Vein endothelial cell (primary cell): Measurements from ENCODE around the gene TLCD3B. TPM values are rescaled to one million over a fixed set of nuclear protein-coding genes. Genes with fewer than 3 reads are reported as not detected.

ENCODE experiments used
- total RNA-seq: library from RNA; depleted of rRNA; stranded (reverse); fragments of >200 nt; gene quantifications from 2 replicates; pipeline ENCODE4 v1.2.3, GENCODE V29; 2012

The TLCD3B gene
- total RNA-seq, result not detected in 2 replicates

GRCh38 chr16:30030841-30031413 lies at the start of gene TLCD3B:
TLCD3B (minus strand) TSS chr16:30031271; CDS start chr16:30030527, 744 bp downstream.

GRCh38 chr16:30075503-30076275 lies 44.6 kb upstream of the TLCD3B start, which contains the start of gene PPP4C:
PPP4C (plus strand) TSS chr16:30075994; CDS start chr16:30076378, 384 bp downstream.

GRCh38 chr16:30065102-30065942 lies 34.3 kb upstream of the TLCD3B start, which contains the start of gene ALDOA:
ALDOA (plus strand) TSS chr16:30065760; CDS start chr16:30066898, 1,138 bp downstream.

GRCh38 chr16:30022887-30023286 lies 8.2 kb downstream of the TLCD3B start, which contains the start of gene C16orf92:
C16orf92 (plus strand) TSS chr16:30023198; CDS start chr16:30023341, 143 bp downstream.

GRCh38 chr16:30010844-30011713 lies 20.0 kb downstream of the TLCD3B start, which contains the start of gene DOC2A:
DOC2A (minus strand) TSS chr16:30011027; CDS start chr16:30010222, 805 bp downstream.

GRCh38 chr16:29995911-29996765 lies 34.9 kb downstream of the TLCD3B start, which contains the start of gene INO80E:
INO80E (plus strand) TSS chr16:29996241; CDS start chr16:29996311, 70 bp downstream.

GRCh38 chr16:29995324-29995910 lies 35.7 kb downstream of the TLCD3B start, which contains the start of gene HIRIP3:
HIRIP3 (minus strand) TSS chr16:29995617; CDS start chr16:29995605, 12 bp downstream.

Other genes starting within 250 kb of the TLCD3B start
- 39.2 and 48.9 TPM in 2 replicates for gene KIF22, start 240.5 kb downstream of the TLCD3B start, total RNA-seq
- gene MAZ, start 224.7 kb downstream of the TLCD3B start, total RNA-seq, result 178 and 253 TPM in 2 replicates
- 0.19 and 0.65 TPM in 2 replicates for gene PRRT2, start 219.1 kb downstream of the TLCD3B start, total RNA-seq
- gene PAGR1, start 215.1 kb downstream of the TLCD3B start, total RNA-seq, result 22.5 and 23.7 TPM in 2 replicates
- gene MVP, start 210.8 kb downstream of the TLCD3B start, total RNA-seq, result 186 and 227 TPM in 2 replicates
- gene CDIPT, start 168.0 kb downstream of the TLCD3B start, total RNA-seq, result 80.7 and 87.2 TPM in 2 replicates
- 0.67 and 1.6 TPM in 2 replicates for gene SEZ6L2, start 131.7 kb downstream of the TLCD3B start, total RNA-seq
- 0.33 and 0.48 TPM in 2 replicates for gene ASPHD1, start 130.8 kb downstream of the TLCD3B start, total RNA-seq
- gene KCTD13, start 105.0 kb downstream of the TLCD3B start, total RNA-seq, result 14.7 and 17.0 TPM in 2 replicates
- 74.7 and 91.1 TPM in 2 replicates for gene TMEM219, start 69.2 kb downstream of the TLCD3B start, total RNA-seq
- 115 and 128 TPM in 2 replicates for gene TAOK2, start 57.4 kb downstream of the TLCD3B start, total RNA-seq
- gene HIRIP3, start 35.7 kb downstream of the TLCD3B start, total RNA-seq, result 3.9 and 4.4 TPM in 2 replicates
- 30.7 and 57.3 TPM in 2 replicates for gene INO80E, start 35.0 kb downstream of the TLCD3B start, total RNA-seq
- 0.29 TPM in 1 of 2 replicates, not detected in the other for gene DOC2A, start 20.2 kb downstream of the TLCD3B start, total RNA-seq
- gene C16orf92, start 8.1 kb downstream of the TLCD3B start, total RNA-seq, result not detected in 2 replicates
- 719 and 1,079 TPM in 2 replicates for gene ALDOA, start 34.5 kb upstream of the TLCD3B start, total RNA-seq
- 293 and 325 TPM in 2 replicates for gene PPP4C, start 44.7 kb upstream of the TLCD3B start, total RNA-seq
- 0.10 and 0.33 TPM in 2 replicates for gene TBX6, start 60.7 kb upstream of the TLCD3B start, total RNA-seq
- 16.8 and 30.4 TPM in 2 replicates for gene YPEL3, start 64.9 kb upstream of the TLCD3B start, total RNA-seq
- gene GDPD3, start 82.3 kb upstream of the TLCD3B start, total RNA-seq, result 1.3 and 1.8 TPM in 2 replicates
- 70.8 and 112 TPM in 2 replicates for gene MAPK3, start 91.9 kb upstream of the TLCD3B start, total RNA-seq
- gene CORO1A, start 152.3 kb upstream of the TLCD3B start, total RNA-seq, result 5.6 and 6.8 TPM in 2 replicates
- 96.4 and 190 TPM in 2 replicates for gene BOLA2B, start 162.4 kb upstream of the TLCD3B start, total RNA-seq
- gene SLX1A, start 162.6 kb upstream of the TLCD3B start, total RNA-seq, result 31.4 and 50.0 TPM in 2 replicates
- gene SULT1A3, start 168.0 kb upstream of the TLCD3B start, total RNA-seq, result 12.4 and 13.7 TPM in 2 replicates
- gene NPIPB13, start 217.2 kb upstream of the TLCD3B start, total RNA-seq, result 0.96 and 3.6 TPM in 2 replicates